Sigmoid colon (tissue), 3 donors: ENCODE results near the gene PTER.

ENCODE experiments used
- POLR2A ChIP-seq, 2 donors: fragments of 450-650 bp; IDR thresholded peaks; one replicate each; pipeline ENCODE4 v1.6.1; 2016; ENCODE audit warnings: antibody characterized with exemption in 2 of 2, mild to moderate bottlenecking in 2 of 2, moderate library complexity in 2 of 2
- TF ChIP-seq, protein P1 (sequence below), 4 experiments: fragments of 450-650 bp in 3 of 4; fragments of 200-600 bp in 1 of 4; IDR thresholded peaks; one replicate each; pipeline ENCODE4 v1.5.1; 2016 to 2019; ENCODE audit warnings: antibody characterized with exemption in 4 of 4, mild to moderate bottlenecking in 3 of 4, moderate library complexity in 2 of 4

DNA sequence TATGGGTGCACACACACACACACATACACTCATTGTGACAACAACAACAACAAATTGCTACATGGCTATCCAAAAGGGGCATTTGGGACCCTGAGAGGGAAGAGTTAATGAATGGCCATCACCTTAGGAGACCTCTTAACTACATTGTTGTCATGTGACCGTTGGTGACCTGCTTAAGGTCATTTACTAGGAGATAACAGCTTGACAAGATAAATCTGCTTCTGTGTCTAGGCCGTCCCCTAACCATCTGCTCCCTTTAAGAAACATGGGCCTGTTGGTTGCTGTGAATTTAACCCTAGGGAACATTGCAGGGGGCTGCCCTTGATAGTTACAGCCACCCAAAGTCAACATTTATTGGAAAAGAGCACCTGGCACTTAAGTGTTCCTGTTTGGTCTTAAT, 55.1 kb downstream of the PTER start:
- no peak for TF ChIP-seq POLR2A (IDR thresholded peaks at IDR 0.05)
- TF ChIP-seq, protein P1, sequence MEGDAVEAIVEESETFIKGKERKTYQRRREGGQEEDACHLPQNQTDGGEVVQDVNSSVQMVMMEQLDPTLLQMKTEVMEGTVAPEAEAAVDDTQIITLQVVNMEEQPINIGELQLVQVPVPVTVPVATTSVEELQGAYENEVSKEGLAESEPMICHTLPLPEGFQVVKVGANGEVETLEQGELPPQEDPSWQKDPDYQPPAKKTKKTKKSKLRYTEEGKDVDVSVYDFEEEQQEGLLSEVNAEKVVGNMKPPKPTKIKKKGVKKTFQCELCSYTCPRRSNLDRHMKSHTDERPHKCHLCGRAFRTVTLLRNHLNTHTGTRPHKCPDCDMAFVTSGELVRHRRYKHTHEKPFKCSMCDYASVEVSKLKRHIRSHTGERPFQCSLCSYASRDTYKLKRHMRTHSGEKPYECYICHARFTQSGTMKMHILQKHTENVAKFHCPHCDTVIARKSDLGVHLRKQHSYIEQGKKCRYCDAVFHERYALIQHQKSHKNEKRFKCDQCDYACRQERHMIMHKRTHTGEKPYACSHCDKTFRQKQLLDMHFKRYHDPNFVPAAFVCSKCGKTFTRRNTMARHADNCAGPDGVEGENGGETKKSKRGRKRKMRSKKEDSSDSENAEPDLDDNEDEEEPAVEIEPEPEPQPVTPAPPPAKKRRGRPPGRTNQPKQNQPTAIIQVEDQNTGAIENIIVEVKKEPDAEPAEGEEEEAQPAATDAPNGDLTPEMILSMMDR (IDR thresholded peaks at IDR 0.05), result no peak
